Loucy (cell line): ENCODE measurements around the gene PKHD1.
"Not testable (repeated sequence)": the region's sequence is repeated elsewhere in the genome, so short reads cannot be mapped to it uniquely, and the experiment has no call there.

Experiments used
- H2AFZ ChIP-seq: fragments of 200-600 bp; sonication (generic); 2 replicates; pipeline ENCODE4 v1.6.0; 2016; ENCODE audit warnings: antibody characterized with exemption, mild to moderate bottlenecking, low read length, moderate library complexity
- H3F3A ChIP-seq: fragments of 200-600 bp; 2 replicates; pipeline ENCODE4 v1.6.0; 2016; ENCODE audit warnings: antibody characterized with exemption, low read depth, mild to moderate bottlenecking
- H3K27me3 ChIP-seq: fragments of 200-600 bp; sonication (generic); 2 replicates; pipeline ENCODE4 v1.6.1; 2014; ENCODE audit warnings: low read length, mild to moderate bottlenecking; ENCODE audit not compliant: insufficient read depth, poor library complexity, severe bottlenecking
- H3K36me3 ChIP-seq: fragments of 200-600 bp; sonication (generic); 2 replicates; pipeline ENCODE4 v1.6.1; 2016; ENCODE audit warnings: low read length; ENCODE audit not compliant: insufficient read depth
- H3K4me1 ChIP-seq: fragments of 200-600 bp; sonication (generic); 2 replicates; pipeline ENCODE4 v1.5.1; 2014; ENCODE audit warnings: low read length, mild to moderate bottlenecking; ENCODE audit not compliant: insufficient read depth, poor library complexity, severe bottlenecking
- H3K4me2 ChIP-seq: fragments of 200-600 bp; sonication (generic); 2 replicates; pipeline ENCODE4 v1.6.0; 2014; ENCODE audit warnings: antibody characterized with exemption, low read length, low read depth, mild to moderate bottlenecking; ENCODE audit not compliant: poor library complexity, severe bottlenecking
- H3K4me3 ChIP-seq: fragments of 200-600 bp; sonication (generic); 2 replicates; pipeline ENCODE4 v1.5.1; 2014; ENCODE audit warnings: low read length, mild to moderate bottlenecking, mixed read lengths; ENCODE audit not compliant: poor library complexity, severe bottlenecking
- H3K79me2 ChIP-seq: fragments of 200-600 bp; sonication (generic); 2 replicates; pipeline ENCODE4 v1.6.1; 2014; ENCODE audit warnings: low read length; ENCODE audit not compliant: insufficient read depth
- H3K9ac ChIP-seq: fragments of 200-600 bp; sonication (generic); 2 replicates; pipeline ENCODE4 v1.6.0; 2014; ENCODE audit warnings: mild to moderate bottlenecking, low read depth, low read length, moderate library complexity; ENCODE audit not compliant: poor library complexity, severe bottlenecking
- H3K9me2 ChIP-seq: fragments of 200-600 bp; sonication (generic); replicated peaks from 2 replicates; pipeline ENCODE4 v1.6.1; 2016; ENCODE audit warnings: low read depth, low read length, mixed read lengths
- H3K9me3 ChIP-seq: fragments of 200-600 bp; sonication (generic); 2 replicates; pipeline ENCODE4 v1.6.1; 2014; ENCODE audit warnings: mild to moderate bottlenecking, antibody characterized with exemption, low read length, low read depth; ENCODE audit not compliant: insufficient read depth
- H4K20me1 ChIP-seq: fragments of 200-600 bp; sonication (generic); 2 replicates; pipeline ENCODE4 v1.6.0; 2014; ENCODE audit warnings: antibody characterized with exemption, low read length, mild to moderate bottlenecking; ENCODE audit not compliant: insufficient read depth, poor library complexity, severe bottlenecking
- CTCF ChIP-seq: fragments of 200-600 bp; sonication (generic); conservative IDR thresholded peaks from 2 replicates; pipeline ENCODE4 v1.5.1; 2014; ENCODE audit warnings: mild to moderate bottlenecking, antibody characterized with exemption, low read length
- EZH2phosphoT487 ChIP-seq: fragments of 200-600 bp; IDR thresholded peaks from 2 replicates; pipeline ENCODE4 v1.6.1; 2018; ENCODE audit warnings: antibody characterized with exemption, mild to moderate bottlenecking, moderate library complexity, borderline replicate concordance

PKHD1 gene

GRCh38 chr6:51927450-51927849 lies 160.0 kb downstream of the PKHD1 start:
- Histone ChIP-seq H3K9me2 (no peaks in the 10 kb centered on the region), H3K4me3 (no peak overlapping the region), H3F3A (no peaks in the 10 kb centered on the region), H3K36me3 (no peaks in the 10 kb centered on the region), H3K9ac (no peak overlapping the region), H3K9me3 (no peaks in the 10 kb centered on the region), H2AFZ (no peak overlapping the region), H3K27me3 (no peaks in the 10 kb centered on the region), H3K4me1 (no peaks in the 10 kb centered on the region), H3K79me2 (no peaks in the 10 kb centered on the region), H4K20me1 (no peaks in the 10 kb centered on the region), H3K4me2 (no peak overlapping the region)
- no peak for TF ChIP-seq CTCF
- TF ChIP-seq EZH2phosphoT487: no peak

GRCh38 chr6:51926125-51926524 lies 161.3 kb downstream of the PKHD1 start:
- H3K79me2 ChIP-seq: no peaks in the 10 kb centered on the region
- H3K36me3 ChIP-seq: no peaks in the 10 kb centered on the region
- no peaks in the 10 kb centered on the region for H3K4me1 ChIP-seq

GRCh38 chr6:51922479-51922878 lies 164.9 kb downstream of the PKHD1 start:
- H3K4me2 ChIP-seq, H4K20me1 ChIP-seq, H3K27me3 ChIP-seq, H3K79me2 ChIP-seq, H3K9me2 ChIP-seq, H3K9me3 ChIP-seq, H3F3A ChIP-seq, H3K36me3 ChIP-seq, H3K4me1 ChIP-seq, H2AFZ ChIP-seq, H3K4me3 ChIP-seq, H3K9ac ChIP-seq: not testable (repeated sequence)

More at GRCh38 chr6:51926125-51926524, 161.3 kb downstream of the PKHD1 start:
- no peaks in the 10 kb centered on the region for H4K20me1 ChIP-seq
- no peak overlapping the region for H3K4me2 ChIP-seq
- no peak overlapping the region for H2AFZ ChIP-seq
- H3K9ac ChIP-seq: no peak overlapping the region
- TF ChIP-seq CTCF (no peak), EZH2phosphoT487 (no peak)
- H3K9me3 ChIP-seq: no peaks in the 10 kb centered on the region
- no peak overlapping the region for H3K4me3 ChIP-seq
- H3K9me2 ChIP-seq: no peaks in the 10 kb centered on the region
- H3F3A ChIP-seq: no peaks in the 10 kb centered on the region
- no peaks in the 10 kb centered on the region for H3K27me3 ChIP-seq

- H3F3A ChIP-seq, H3K4me2 ChIP-seq, H3K9me3 ChIP-seq, H3K27me3 ChIP-seq, H3K4me1 ChIP-seq, H3K9ac ChIP-seq, H3K36me3 ChIP-seq, H4K20me1 ChIP-seq, H3K9me2 ChIP-seq, H3K4me3 ChIP-seq, H3K79me2 ChIP-seq, H2AFZ ChIP-seq: not testable (repeated sequence)
Measured at GRCh38 chr6:51918347-51918746, 169.1 kb downstream of the PKHD1 start.
